ENCODE data around the gene CCPG1. TPM values are rescaled to one million over a fixed set of nuclear protein-coding genes. Genes with fewer than 3 reads are reported as not detected.

Gene CCPG1
- total and polyA plus RNA-seq, 10 of the 15 experiments (the other 5 are each of a cell fraction or from before 2014, with no cell fraction given), result 5.1 to 15.8 (median 10.0) TPM

- H3K4me1 ChIP-seq (ENCODE audit: control insufficient read depth, insufficient read depth, low read length), result no peaks in the 10 kb centered on the region
- CTCF ChIA-PET, result interaction anchor here (0.6 to 2.0 kb wide), 12 partner anchors 10 to 140 kb away, joined by 3 to 11 read pairs (median 3); partner anchors contain the start of genes CCPG1, PIERCE2 and RSL24D1
- ATAC-seq (peak; percentile 92), DNase-seq (ENCODE audit: low read depth, low spot score) (peak; percentile 76), FAIRE-seq (peak; percentile 89)
- in situ Hi-C loops (cut with MboI), result no loop called here
- WGBS (ENCODE audit: insufficient coverage, insufficient replicate concordance, low lambda C conversion rate, missing lambda C conversion rate), result under 1% methylated on average over 43 of the region's 49 CpGs
- intact Hi-C loops (cut with micrococcal nuclease; ENCODE audit: unreplicated experiment), result loop anchor here (2.0 kb wide), 1 partner anchor 90 kb away; the partner anchor contains the start of genes CCPG1 and PIERCE2
- BruUV-seq (replicated peaks), result TSS peak; percentile 62
- RAD21 ChIA-PET (ENCODE audit: unreplicated experiment), result interaction anchor here (0.9 to 2.3 kb wide), 8 partner anchors 28 to 122 kb away, joined by 3 to 24 read pairs (median 4); partner anchors contain the start of genes CCPG1, PIERCE2 and RSL24D1
- POLR2A ChIA-PET, result interaction anchor here (0.6 to 2.5 kb wide), 5 partner anchors 37 to 110 kb away, joined by 3 to 12 read pairs (median 3); partner anchors contain the start of genes CCPG1 and PIERCE2
- peak within 1 kb of the TSS; percentile 92 for H3K4me2 ChIP-seq (ENCODE audit: control insufficient read depth, insufficient read depth)
- peak within 1 kb of the TSS; percentile 80 for H3K4me3 ChIP-seq
- H3K27me3 ChIP-seq (replicated peaks in 1 of 2; ENCODE audit: control insufficient read depth in 2 of 2, insufficient read depth in 2 of 2, low read length in 1 of 2), result no peaks in the 10 kb centered on the region
- peak within 1 kb of the TSS; percentile 99 for H2AFZ ChIP-seq (ENCODE audit: control insufficient read depth, low read depth, low read length)
- H3K79me2 ChIP-seq (ENCODE audit: control insufficient read depth, insufficient read depth, low read length), result peaks cover 33% of the 10 kb centered on the region
- peak within 1 kb of the TSS; percentile 100 for H3K27ac ChIP-seq (ENCODE audit: control insufficient read depth, insufficient read depth)
- H3K9ac ChIP-seq (ENCODE audit: control insufficient read depth, insufficient read depth, low read length), result peak within 1 kb of the TSS; percentile 100
- no peaks in the 10 kb centered on the region; a peak in 1 of 4 replicates for H3K36me3 ChIP-seq (ENCODE audit: control insufficient read depth in 2 of 2, insufficient read depth in 2 of 2, low read length in 1 of 2)
- no peaks in the 10 kb centered on the region for H3K9me3 ChIP-seq (replicated peaks; ENCODE audit: control insufficient read depth, insufficient read depth, low read length)
- H4K20me1 ChIP-seq (ENCODE audit: control insufficient read depth, insufficient read depth), result no peaks in the 10 kb centered on the region
- SMC1A ChIA-PET (ENCODE audit: uncharacterized antibody, unreplicated experiment), result interaction anchor here (0.6 to 2.5 kb wide), 21 partner anchors 21 to 1341 kb away, joined by 3 to 13 read pairs (median 5); partner anchors contain the start of genes CCPG1, PIERCE2 and UNC13C
- TF ChIP-seq SIN3A (IDR thresholded peaks at IDR 0.05; ENCODE audit: low read depth, low read length) (no peak), SP1 (IDR thresholded peaks at IDR 0.05; ENCODE audit: low read depth, low read length) (no peak), CBX3 (IDR thresholded peaks at IDR 0.05; ENCODE audit: borderline replicate concordance, low read depth) (no peak), E2F4 (IDR thresholded peaks at IDR 0.05; ENCODE audit: low read depth, low read length) (no peak), NR2C2 (IDR thresholded peaks at IDR 0.05; ENCODE audit: borderline replicate concordance, control insufficient read depth, insufficient read length, low read depth) (no peak), TAF1 (IDR thresholded peaks at IDR 0.05; ENCODE audit: borderline replicate concordance, low read depth, low read length) (peak; percentile 78), SMAD5 (IDR thresholded peaks at IDR 0.05; ENCODE audit: low read depth) (peak; percentile 88), SKIL (IDR thresholded peaks at IDR 0.05; ENCODE audit: low read depth, poor library complexity, severe bottlenecking) (peak; percentile 45), PRDM15 (CRISPR knock-in tag; IDR thresholded peaks at IDR 0.05) (no peak), HDAC6 (IDR thresholded peaks at IDR 0.05; ENCODE audit: unreplicated experiment) (no peak), RBBP5 (conservative IDR thresholded peaks at IDR 0.05) (no peak)
Observed at GRCh38 chr15:55318588-55319494, 89.3 kb downstream of the CCPG1 start, which contains the start of the genes PIGB and PIGBOS1. TSS of gene PIGB (plus strand) at chr15:55319222. CDS start at chr15:55319251, 29 bp downstream. TSS of gene PIGBOS1 (minus strand) at chr15:55319123. CDS start at chr15:55317792, 1,331 bp downstream.

Data from GM12878 (cell line).